Astrocyte of the hippocampus (primary cell): ENCODE measurements around the gene MEGF6.

Experiments used
- DNase-seq: peaks from one replicate; pipeline ENCODE4 v3.0.0; 2011; ENCODE audit warnings: low read depth, low spot score

MEGF6 gene

GRCh38 chr1:3537359-3537758 is 73.9 kb downstream of the MEGF6 start:
- DNase-seq = no peak

GRCh38 chr1:3536420-3537195 is 74.7 kb downstream of the MEGF6 start:
- no peak for DNase-seq

GRCh38 chr1:3535732-3536131 is 75.6 kb downstream of the MEGF6 start:
- DNase-seq = no peak

- DNase-seq = no peak
Observed at GRCh38 chr1:3534803-3535637, 76.3 kb downstream of the MEGF6 start.

- DNase-seq = no peak
Observed at GRCh38 chr1:3533067-3534048, 78.0 kb downstream of the MEGF6 start.

GRCh38 chr1:3531928-3532327 is 79.4 kb downstream of the MEGF6 start:
- no peak for DNase-seq

GRCh38 chr1:3530926-3531818 is 80.1 kb downstream of the MEGF6 start:
- peak; percentile 87 for DNase-seq

- DNase-seq = peak; percentile 48
Observed at GRCh38 chr1:3530086-3530925, 81.0 kb downstream of the MEGF6 start.

- DNase-seq = no peak
Observed at GRCh38 chr1:3529099-3529729, 82.1 kb downstream of the MEGF6 start.

- no peak for DNase-seq
Observed at GRCh38 chr1:3527774-3528173, 83.5 kb downstream of the MEGF6 start.

- no peak for DNase-seq
Observed at GRCh38 chr1:3525551-3526482, 85.5 kb downstream of the MEGF6 start.

GRCh38 chr1:3524556-3525203 is 86.6 kb downstream of the MEGF6 start:
- no peak for DNase-seq

GRCh38 chr1:3523980-3524379 is 87.3 kb downstream of the MEGF6 start:
- DNase-seq = no peak

- DNase-seq = no peak
Observed at GRCh38 chr1:3522564-3523265, 88.6 kb downstream of the MEGF6 start.

GRCh38 chr1:3522112-3522511 is 89.2 kb downstream of the MEGF6 start:
- no peak for DNase-seq

GRCh38 chr1:3521426-3521825 is 89.9 kb downstream of the MEGF6 start:
- DNase-seq = no peak
